SW 1271 (cell line): ENCODE data around the gene SCARB1.

ENCODE experiments used
- DNase-seq, 2 experiments: peaks; one replicate each; lab custom pipeline; 2025; lab: John Stamatoyannopoulos, UW

The SCARB1 gene

DNA sequence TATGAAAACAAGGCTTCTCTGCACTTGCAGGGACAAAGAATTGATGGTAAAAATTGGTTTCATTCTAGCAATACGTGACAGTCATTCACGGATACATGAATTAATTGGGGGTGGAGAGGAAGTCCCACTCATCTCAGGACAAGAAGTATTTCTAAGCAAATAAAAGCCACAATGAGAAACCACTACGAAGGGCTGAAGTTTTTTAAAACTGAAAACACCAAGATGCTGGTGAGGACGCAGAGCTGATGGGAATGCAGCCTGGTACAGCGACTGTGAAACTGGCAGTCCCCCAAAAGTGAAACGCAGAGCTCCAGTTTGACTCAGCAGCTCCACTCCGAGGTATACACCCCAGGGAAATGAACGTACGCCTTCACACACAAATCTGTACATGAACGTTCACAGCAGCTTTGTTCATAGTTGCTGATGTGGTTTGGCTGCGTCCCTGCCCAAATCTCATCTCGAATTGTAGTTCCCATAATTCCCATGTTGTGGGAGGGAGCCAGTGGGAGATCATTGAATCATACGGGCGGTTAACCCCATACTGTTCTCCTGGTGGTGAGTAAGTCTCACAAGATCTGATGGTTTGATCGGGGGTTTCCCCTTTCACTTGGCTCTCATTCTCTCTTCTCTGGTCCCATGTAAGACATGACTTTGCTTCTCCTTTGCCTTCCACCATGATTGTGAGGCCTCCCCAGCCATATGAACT is 89.0 kb downstream of the SCARB1 start:
- DNase-seq, result no peak

- DNase-seq, result no peak
Observed at GRCh38 chr12:124774054-124774461, 89.6 kb downstream of the SCARB1 start.

GRCh38 chr12:124772289-124773170 is 91.1 kb downstream of the SCARB1 start:
- DNase-seq, result no peak

DNA sequence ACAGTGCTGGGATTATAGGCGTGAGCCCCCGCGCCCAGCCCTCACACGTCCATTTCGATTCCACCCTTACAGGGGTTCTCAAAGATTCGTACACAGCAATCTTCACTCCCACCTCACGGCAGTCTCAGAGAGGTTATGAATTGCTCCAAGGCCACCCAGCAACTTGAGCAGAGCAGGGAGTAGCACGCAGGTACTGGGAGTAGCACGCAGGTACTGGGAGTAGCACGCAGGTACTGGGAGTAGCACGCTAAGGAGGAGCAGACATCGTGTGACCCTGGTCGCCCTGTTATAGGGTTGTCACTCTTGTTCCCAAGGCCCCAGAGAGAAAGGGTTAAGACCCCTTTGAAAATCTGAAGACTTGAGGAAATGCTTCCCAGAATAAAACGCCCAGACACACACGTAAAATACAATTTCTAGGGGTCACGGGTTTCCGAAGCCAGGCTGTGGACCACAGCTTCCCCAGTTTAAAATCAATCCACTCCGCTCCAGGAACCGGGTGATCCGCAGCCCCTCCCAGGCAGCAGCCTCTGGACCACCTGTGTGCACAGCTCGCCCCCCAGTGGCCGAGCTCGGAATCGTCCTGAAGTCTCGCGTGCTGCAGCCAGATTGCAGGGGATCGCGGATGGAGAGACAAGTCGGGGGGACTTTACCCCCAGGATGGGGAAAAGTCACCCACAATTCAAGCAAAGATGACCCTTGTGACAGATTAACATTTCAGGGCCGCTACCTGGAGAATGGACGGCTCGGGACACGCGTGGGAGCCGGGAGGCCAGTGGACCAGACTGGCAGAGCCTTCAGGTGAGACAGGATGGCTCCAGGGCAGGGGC is 92.0 kb downstream of the SCARB1 start:
- peak; percentile 32 to 61 for DNase-seq

- DNase-seq, result no peak
Observed at GRCh38 chr12:124770728-124771127, 92.9 kb downstream of the SCARB1 start.

DNA sequence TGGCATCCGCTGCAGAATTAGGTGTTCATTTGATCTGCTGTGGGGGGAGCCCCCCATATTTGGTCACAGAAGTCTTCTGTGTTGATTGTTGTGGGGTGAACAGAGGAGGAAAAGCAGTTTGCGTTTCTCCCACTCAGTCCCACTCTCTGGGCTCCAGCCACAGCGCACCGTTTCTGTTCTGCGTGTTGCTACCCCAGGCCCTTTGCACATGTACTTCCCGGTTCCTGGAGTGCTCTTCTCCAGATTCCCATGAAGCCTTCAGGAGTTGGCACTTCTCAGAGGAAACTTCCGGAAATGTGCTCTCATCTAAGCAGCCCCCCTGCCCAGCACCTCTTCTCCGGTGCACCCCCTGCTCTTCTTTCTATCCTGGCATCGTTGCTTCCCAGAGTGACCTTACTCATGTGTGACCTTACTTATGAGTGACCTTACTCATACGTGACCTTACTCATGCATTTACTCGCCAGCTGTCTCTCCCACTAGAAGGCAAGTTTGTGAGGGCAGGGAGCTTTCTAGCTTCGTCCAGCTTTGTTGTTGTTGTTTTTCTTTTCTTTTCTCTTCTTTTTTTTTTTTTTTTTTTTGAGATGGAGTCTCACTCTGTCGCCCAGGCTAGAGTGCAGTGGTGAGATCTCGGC is 93.7 kb downstream of the SCARB1 start:
- DNase-seq, result no peak

DNA sequence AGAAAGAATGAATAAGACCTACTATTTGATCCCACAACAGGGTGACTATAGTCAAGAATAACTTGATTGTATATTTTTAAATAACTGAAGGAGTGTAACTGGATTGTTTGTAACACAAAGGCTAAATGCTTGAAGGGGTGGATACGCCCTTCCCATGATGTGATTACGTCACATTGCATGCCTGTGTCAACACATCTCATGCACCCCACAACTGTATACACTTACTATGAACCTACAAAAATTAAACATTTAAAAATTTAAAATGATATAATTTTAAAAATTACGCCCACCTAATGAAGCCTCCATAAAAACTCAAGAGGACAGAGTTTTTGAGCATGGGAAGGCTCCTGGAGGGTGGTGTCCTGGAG is 94.5 kb downstream of the SCARB1 start:
- DNase-seq, result no peak

DNA sequence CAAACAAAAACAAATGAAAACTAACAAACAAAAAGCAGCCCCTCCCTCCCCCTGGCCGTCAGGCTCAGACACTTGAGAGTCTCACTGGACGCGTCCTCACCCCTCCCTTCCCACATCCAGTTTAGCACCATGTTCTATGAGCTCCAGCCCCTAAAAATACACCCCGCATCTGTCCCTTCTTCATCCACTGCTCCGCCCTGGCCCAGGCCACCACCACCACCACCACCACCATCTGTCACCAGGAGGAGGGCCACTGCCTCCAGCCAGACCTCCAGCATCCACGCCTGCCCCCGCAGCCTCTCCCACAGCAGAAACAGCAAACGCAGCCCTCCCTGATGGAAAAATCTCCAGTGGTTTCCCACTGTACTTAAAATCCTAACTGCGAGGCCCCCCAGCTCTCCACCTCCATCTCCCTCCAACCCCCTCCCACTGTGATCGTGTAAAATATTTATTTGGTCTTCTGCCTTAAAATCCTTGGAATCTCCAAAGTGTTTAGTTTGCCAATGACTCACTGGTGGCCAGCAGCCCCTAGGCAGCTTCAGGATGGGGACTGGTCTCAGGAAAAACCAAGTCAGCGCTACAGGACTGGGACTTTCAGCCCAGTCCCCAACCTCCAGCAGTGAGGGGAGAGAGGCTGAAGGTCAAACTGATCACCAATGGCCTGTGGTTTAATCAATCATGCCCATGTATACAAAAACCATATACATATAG is 95.1 kb downstream of the SCARB1 start:
- no peak for DNase-seq

GRCh38 chr12:124767066-124767821 is 96.4 kb downstream of the SCARB1 start:
- peak in 1 of 2 experiments; percentile 58 for DNase-seq

DNA sequence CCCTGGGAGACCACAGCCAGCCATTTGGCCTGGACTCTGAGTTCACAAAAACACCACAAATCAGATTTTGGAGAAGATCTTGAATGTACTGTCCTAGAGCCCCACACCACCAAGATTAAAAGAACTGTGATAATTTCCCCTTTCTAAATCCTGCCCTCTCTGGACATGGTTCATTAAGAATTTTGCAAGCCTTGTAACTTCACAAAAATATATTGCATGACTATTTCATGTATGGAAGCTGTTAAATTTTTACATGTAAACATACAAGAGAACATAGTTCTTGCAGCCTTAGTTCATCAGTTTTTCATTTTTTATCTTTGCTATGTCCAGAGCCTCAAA is 97.0 kb downstream of the SCARB1 start:
- DNase-seq, result no peak

DNA sequence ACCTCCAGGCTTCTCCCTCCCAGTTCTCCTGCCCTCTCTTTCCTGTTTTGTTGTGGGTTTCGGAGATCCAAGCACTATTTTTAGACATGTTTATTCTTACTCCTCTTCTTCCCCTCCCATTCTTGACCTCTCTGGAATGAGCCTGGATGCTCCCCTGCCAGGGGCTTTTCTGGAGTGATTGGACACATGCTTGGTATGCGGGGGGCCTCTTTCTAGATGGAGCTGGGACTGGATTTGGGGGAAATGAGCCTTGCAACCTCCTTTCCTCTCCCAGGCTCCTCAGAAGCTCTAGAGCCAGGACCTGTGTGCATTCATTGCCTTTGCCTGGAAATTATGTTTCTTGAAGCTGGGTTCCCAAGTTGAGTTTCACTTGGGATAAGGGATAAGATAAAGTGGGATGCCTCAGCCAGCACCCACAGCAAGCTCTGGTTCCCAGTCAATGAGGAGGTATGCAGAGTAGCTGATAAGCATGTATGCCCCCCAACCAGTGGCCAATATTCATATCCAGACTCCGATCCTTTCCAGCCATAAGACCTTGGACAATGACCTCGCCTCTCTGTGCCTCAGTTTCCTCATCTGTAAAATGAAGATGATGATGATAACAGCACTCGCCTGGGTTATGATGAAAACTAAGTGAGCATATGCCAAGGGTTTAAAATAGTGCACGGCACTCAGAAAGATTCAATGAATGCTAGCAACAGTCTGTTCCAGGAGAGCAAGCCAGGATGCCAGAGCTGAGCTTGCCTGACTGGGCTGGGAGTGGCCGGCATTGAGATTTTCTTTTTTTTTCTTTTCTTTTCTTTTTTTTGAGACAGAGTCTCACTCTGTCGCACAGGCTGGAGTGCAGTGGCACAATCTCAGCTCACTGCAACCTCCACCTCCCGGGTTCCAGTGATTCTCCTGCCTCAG is 97.8 kb downstream of the SCARB1 start:
- DNase-seq, result no peak

GRCh38 chr12:124764870-124765580 is 98.6 kb downstream of the SCARB1 start:
- no peak for DNase-seq

DNA sequence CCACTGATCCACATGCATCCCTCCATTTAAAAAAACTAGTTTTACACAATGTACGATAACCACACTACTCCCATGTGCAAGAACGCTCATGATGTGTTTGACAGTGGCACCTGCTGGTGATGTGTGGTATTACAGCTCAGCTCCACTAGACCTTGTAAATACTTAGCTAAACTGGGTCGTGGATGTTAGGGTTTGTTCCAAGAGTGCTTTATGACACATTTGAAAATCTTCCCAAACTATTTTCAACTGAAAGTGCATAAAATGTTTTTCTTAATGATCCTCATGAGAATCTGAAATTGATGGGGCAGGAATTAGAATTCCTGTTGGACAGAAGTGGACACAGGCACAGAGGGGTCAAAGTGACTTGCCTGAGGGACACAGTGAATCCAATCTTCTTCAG is 99.2 kb downstream of the SCARB1 start:
- peak in 1 of 2 experiments; percentile 13 for DNase-seq

DNA sequence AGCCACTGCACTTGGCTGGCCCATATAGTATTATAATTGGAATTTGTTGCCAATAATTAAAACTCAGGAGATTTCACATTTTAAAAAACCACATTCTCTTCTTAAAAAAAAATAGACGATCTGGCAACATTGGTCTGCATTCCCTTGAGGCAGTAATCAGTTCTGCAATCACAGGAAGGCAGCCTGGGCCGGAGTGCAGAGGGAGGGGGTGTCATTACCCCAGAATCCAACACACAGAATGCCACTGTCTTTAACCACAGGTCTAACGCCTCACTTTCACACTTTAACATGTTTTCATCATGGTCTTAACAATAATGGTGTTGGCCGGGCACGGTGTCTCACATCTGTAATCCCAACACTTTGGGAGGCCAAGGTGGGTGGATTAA is 100.1 kb downstream of the SCARB1 start:
- no peak for DNase-seq

DNA sequence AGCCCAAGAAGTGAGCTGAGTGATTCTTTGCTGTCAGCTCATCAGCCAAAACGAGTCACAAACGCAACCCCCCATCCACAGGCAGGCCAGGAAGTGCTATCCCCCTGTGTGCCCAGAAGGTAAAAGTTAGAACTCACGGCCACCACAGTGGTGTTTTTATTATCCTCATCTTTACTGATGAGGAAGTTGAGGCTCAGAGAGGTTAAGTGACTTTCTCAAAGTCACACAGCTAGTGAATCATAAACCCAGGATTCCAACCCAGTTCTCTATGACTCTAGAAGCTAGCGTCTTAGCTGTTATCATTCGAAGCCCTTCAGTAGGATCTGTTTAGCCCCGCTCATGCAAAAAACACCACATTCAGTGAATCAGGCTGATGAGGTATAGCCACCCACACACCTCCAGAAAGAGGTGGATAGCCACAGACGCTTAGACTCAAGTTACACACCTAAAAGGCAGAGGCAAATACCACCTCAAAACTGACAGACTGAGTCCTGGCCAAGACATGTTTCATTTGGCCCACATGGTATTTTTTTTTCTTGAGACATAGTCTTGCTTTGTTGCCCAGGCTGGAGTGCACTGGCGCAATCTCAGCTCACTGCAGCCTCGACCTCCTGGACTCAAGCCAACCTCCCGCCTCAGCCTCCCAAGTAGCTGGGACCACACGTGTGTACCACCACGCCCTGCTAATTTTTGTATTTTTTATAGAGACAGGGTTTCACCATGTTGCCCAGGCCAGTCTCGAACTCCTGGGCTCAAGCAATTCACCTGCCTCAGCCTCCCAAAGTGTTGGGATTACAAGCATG is 100.7 kb downstream of the SCARB1 start:
- DNase-seq, result no peak

- DNase-seq, result no peak
Observed at GRCh38 chr12:124762384-124762783, 101.3 kb downstream of the SCARB1 start.

- no peak for DNase-seq
Observed at GRCh38 chr12:124761871-124762270, 101.8 kb downstream of the SCARB1 start.

DNA sequence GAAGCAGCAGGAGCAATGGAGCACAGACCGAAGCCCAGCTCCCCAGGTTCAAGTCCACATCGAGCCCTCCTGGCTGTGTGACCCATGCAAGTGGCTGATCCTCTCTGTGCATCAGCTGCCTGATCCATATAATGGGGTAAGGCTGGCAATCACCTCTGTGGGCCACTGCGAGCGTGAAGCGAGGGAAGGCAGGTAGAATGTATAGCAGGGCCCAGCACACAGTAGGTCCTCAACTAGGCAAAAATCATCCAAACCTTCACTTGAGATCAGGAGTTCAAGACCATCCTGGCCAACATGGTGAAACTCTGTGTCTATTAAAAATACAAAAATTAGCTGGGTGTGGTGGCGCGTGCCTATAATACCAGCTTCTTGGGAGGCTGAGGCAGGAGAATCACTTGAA is 102.6 kb downstream of the SCARB1 start:
- no peak for DNase-seq
